IPS-18c (cell line): ENCODE measurements around the gene AFAP1L1.

Source experiments
- H3K4me3 ChIP-seq: 2 replicates; pipeline ENCODE4 v1.7.0; 2013; ENCODE audit warnings: low read depth, mild to moderate bottlenecking, low read length, moderate library complexity; ENCODE audit not compliant: insufficient read depth
- H3K9me3 ChIP-seq: one replicate; pipeline ENCODE4 v1.6.1; 2013; ENCODE audit warnings: mild to moderate bottlenecking, low read length, moderate library complexity; ENCODE audit not compliant: control insufficient read depth, insufficient read depth

Gene AFAP1L1

DNA sequence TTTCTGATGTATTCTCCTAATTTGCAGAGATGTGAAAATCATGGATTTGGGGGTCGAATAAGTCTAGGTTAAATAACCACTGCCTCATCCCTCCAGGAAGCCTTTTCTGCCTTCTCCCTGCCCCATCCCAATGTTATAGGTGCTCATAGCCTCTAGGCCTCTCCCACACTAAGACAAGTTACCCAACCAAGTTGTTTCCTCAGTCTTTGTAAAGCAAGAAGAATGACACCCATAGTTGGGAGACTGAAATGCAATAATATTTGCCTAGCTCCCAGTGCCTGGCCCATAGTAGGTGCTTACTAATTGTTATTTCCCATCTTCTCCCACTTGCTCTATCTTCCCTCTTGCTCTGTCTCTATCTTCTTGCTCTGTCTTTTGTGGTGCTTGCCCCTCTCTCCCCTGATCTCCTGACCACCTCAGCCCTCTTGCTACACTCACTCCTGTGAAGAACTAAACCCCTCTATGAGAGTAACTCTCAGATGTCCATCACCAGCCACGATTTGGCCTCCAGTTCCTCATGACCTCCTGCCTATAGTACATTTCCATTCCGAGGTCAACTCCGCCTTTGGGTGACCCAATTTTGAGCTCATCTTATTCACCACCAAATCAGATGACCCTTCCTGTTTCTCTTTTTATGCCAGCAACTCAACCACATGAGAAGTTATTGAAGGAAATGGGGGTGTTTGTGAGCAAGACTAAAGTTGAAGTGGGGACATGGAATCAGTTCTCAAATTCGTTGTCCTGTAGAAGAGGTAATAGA lies 7.0 kb downstream of the AFAP1L1 start:
- Histone ChIP-seq H3K9me3 (no peaks in the 10 kb centered on the region), H3K4me3 (no peak overlapping the region)

DNA sequence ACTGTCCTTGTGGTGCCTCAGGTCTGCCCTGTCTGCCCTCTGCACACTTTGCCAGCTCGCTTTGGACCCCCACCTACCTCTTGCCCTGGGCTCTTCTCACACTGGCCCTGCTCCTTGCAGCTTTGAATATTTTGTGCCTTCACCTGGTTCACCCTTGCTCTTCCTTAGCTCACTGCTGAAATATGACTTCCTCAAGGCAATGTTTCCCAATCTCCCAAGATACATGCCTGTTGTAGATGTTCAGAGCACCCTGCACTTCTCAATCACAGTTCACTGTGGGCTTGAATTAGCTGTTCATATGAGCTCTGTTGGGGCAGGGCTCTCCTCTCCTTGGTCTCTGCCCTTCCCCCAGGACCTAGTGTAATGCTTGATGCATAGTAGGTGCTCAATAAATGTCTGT lies 8.0 kb downstream of the AFAP1L1 start:
- H3K9me3 ChIP-seq: no peaks in the 10 kb centered on the region
- no peak overlapping the region for H3K4me3 ChIP-seq

DNA sequence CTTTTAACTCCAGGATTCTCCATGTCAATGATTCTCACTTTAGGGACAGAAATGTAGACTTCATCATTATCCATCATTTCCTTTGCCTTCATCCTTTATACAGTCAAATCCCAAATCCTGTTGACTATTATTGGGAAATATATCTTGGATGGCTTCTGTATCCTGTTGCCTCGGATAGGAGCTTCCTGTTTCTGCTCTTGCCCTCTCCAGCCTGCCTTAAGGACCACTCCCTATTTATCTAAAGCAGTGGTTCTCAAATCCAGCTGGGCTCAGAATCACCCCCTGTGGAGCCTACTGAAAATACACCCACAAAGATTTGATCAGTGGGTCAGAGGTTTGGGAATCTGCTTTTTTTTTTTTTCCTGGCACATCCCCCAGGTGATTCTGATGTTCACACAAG lies 8.5 kb downstream of the AFAP1L1 start:
- H3K4me3 ChIP-seq: no peak overlapping the region
- H3K9me3 ChIP-seq: no peaks in the 10 kb centered on the region

DNA sequence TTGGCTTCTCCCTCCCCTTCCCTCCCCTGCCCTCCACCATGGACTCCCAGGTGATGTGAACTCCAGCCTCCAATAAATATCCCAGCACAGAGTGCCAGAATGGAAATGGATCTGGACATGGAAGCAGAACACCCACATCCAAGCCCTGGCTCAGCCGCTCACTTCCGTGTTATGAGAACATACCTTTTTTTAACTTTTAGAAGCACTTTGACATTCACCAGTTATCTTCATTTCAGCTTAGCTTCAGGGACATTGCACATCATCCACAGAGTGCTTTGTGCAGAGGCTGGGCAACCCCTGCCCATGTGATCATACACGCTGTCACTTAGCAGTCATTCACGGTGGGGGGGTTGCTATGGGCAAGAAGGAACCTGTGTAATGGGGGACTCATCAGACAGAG lies 9.1 kb downstream of the AFAP1L1 start:
- Histone ChIP-seq H3K9me3 (no peaks in the 10 kb centered on the region), H3K4me3 (no peak overlapping the region)

DNA sequence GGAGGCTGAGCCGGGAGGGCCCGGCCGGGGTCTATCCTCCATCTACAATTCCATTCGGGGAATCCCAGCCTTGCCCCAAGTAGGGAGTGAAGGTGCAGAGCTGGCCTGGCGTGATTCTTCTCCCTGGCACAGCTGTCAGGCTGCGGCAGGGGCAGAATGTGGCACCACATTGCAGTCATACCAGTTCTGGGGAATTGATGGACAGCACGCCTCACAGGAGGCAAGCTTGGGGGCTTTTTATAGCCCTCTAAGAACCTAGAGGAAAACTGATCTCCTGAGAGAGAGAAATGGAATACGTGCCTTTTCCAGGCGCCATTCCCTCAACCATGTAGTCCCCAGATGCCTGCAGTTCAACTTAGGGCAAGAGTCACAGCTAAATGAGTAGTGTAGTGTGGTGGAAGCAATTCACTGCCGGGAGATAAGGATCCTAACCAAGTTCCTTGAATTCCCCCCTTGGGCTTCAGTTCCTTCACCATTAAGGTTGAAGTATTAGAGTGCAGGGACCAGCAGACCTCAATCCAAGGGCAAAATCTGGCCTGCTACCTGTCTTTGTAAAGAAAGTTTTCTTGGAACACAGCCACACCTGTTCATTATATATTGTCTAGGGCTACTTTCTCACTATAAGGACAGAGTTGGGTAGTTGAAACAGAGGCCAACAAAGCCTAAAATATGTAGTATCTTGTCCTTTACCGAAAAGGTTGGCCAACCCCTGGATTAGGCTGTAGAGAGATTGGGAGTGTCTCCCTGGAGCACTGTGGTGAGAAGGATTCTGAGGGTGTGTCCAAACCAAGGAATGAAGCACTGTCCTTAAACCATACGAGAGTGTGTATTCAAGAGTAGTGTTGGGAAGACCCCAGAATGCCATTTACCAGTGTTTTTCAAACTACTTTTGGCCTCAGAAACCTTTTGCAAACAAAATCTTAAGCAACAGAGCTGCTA lies 10.6 kb downstream of the AFAP1L1 start:
- Histone ChIP-seq H3K4me3 (no peak overlapping the region), H3K9me3 (no peaks in the 10 kb centered on the region)

DNA sequence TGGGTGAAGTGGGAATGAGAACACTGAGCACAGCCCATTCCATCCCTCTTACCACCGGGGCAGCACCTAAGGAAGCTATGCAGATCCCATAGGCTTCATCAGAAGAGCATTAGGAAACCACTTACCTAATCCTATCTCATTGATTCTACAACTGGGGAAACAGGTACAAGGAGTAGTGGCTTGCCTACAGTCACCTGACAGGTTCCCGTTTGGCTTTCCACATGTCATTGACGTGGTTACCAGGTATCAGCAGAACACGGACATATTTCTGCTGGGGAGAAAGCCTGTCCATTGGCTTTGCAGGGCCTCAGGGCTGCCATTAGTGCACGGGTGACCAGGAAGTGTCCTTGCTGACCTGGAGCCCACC lies 11.3 kb downstream of the AFAP1L1 start:
- Histone ChIP-seq H3K9me3 (no peaks in the 10 kb centered on the region), H3K4me3 (no peak overlapping the region)

DNA sequence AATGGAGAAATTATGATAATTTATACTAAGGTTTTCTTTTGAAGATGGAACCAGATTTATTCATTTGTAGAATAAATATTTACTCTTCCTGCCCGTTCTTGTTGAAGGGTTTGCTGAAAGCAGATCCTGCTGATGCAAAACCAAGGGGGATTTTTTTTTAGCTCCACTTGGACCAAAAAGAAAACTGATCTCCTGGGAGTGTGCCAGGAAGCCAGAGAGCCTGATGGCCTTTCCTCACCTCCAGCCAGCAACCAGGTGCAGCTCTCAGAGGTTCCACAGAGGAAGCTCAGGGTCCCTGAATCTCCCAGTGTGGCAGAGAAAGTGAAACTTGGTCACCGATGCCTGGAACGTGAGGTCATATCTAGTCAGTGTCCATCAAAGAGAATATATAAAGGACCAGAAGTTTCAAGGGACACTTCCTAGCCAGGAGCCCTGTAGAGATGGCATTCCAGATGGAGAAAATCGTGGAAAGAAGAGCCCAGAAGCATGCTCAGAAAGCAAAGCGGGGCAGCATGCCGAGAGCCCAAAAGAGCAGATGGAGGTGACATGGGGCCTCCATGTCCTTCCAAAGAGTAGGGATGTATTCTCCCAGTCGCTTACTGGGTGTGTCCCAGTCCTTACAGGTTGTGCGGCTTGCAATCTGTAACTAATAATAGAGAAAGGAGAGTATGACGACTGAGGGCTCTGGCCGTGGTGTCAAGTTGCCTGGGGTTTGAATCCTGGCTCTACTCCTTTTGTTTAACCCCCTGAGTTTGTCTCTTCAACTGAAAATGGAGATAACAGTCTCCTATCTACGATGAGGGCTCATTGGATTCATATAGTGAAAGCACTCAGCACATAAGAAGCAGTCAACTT lies 12.2 kb downstream of the AFAP1L1 start:
- Histone ChIP-seq H3K9me3 (no peaks in the 10 kb centered on the region), H3K4me3 (no peak overlapping the region)

DNA sequence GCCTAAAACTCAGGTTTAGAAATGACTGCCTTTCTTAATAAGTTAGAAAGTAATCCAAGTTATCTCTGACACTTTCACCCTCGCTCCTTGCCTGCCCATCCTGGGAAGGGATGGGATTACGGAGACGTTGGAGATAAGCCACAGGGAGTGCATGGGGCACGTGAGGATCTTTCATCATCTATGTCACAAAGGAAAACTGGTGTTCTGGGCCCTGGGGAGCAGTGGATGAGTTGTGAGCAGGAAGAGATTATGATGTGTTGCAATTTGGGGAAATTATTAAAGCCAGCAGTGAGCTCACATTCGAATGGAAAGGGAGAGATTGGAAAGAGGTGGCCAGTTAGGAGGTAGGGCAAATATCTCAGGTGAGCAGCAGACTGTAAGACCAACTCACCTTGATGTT lies 12.8 kb downstream of the AFAP1L1 start:
- no peaks in the 10 kb centered on the region for H3K9me3 ChIP-seq
- H3K4me3 ChIP-seq: no peak overlapping the region

DNA sequence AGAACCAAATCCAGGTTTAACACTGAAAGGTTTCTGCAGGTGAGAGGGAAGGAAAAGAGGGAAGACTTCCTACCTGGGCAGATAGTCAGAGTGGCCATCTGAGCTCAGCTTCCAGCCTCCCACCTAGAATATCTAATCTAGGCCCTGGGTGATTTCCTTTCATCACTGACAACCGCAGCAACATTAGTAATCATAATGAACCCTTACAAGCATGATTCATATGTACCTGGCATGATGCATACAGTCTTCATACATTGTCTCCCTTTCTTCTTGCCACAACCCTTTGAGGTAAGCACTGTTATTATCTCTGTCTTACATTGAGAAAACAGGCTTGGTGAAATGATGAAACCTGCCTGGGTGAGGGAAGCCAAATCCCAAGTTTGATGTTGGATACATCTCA lies 13.5 kb downstream of the AFAP1L1 start:
- H3K9me3 ChIP-seq: no peaks in the 10 kb centered on the region
- H3K4me3 ChIP-seq: no peak overlapping the region

DNA sequence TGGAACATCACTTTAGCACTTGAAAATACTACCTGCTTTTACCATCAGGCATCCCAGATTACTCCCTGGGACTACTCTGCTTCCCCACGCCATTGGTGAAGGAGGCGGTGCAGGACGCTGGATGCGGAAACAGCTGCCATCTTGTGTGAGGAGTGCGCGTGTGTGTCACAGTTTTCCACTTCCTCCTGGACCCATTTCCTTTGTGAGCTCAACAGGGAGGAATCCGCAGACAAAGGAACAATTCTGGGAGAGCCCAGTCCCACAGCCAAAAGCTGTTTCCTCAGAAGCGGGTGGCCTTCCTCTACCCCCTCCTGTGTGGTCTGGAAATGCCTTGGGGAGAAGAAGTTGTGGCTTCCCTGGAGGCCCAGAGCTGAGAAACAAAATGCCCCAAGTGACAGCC lies 16.8 kb downstream of the AFAP1L1 start:
- Histone ChIP-seq H3K9me3 (no peaks in the 10 kb centered on the region), H3K4me3 (no peak overlapping the region)

DNA sequence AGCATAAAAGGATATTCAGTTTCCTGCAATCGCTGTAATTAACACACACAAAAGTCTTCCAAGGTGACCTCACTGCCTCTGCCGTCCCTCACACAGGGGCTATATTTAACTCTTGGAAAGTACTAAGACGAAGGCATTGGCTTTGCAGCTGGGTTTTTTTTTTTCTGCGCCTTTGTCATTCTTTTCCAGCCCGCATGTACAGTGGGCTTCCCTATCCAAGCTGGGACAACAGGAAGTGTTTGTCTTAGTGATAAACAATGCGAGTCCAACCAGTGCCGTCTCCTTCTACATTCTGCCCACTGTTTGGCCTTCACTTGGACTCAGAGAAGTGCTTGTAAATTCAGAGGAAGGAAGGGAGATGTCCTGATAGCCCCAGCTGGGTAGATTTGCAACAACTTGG lies 17.6 kb downstream of the AFAP1L1 start:
- Histone ChIP-seq H3K4me3 (no peak overlapping the region), H3K9me3 (no peaks in the 10 kb centered on the region)

DNA sequence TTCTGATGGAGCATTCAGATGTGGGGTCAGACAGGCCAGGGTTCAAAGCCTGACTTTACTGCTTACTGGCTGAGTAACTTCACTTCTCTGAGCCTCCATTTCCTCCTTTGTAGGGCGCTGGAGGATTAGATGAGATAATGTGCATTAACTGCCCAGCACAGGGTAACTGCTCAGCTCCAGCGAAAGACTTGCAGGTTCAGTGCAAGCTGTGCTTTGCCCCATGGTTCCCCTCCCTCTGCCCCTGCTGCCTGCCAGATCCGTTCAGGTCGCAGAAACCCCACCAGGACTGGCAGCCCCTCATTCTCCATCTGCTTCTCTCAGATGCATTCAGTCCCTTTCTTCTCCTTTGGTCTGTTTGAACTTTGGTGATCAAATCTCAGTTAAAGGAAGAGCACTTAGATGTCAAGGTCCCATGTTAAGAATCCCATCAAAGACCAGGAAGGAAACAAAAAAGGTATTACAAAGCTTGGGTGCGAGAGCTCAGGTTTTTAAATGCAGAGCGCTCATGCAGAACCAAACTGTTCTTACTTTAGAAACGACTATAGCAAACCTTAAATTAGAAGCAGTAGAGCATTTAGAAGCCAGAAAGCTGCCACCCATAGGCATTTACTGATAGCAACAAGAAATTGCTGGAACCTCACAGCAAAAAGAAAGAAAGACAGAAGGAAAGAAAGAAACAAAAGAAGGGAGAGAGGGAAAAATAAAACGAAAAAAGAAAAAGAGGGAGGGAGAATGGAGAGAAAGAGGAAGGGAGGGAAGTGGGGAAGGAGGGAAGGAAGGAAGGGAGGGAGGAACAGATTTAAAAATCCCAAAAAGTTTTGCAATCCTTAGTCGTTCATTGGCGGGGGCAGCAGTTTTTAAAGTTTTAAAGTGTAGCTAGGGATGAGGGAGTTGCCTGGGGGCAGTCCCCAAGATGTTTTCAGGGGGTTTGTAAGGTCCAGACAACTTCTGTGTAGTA lies 23.5 kb downstream of the AFAP1L1 start:
- H3K9me3 ChIP-seq: no peaks in the 10 kb centered on the region
- no peak overlapping the region for H3K4me3 ChIP-seq

DNA sequence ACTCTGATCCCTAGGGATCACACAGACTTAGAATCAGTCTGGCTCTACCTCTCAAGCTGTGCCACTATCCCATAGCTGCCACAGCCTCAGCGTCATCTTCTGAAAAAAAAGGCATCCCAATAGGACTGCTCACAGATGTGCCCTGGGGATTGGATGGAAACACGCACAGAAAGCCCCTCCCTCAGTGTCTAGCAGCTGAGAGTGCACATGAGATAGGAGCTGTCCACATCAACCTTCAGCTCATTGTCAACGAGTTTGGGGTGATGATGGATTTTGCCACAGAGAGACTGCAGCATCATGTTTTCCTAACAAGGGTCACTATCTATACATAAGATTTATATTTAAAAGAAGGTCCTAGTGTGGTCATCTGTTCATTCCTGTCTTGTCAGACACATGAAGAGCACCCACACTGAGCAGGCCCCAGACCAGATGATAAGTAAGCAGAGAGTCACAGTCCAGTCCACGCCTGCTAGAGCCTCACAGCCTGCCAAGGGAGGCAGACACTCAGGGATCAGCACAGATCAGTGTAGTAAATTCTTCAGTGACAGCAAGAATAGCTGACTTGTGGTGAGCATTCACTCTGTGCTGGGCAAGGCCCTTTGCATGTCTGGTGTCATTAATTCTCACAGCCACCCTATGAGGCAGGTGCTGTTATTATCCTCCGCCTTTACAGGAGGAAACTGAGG lies 25.8 kb downstream of the AFAP1L1 start:
- H3K9me3 ChIP-seq: no peaks in the 10 kb centered on the region
- H3K4me3 ChIP-seq: no peak overlapping the region

DNA sequence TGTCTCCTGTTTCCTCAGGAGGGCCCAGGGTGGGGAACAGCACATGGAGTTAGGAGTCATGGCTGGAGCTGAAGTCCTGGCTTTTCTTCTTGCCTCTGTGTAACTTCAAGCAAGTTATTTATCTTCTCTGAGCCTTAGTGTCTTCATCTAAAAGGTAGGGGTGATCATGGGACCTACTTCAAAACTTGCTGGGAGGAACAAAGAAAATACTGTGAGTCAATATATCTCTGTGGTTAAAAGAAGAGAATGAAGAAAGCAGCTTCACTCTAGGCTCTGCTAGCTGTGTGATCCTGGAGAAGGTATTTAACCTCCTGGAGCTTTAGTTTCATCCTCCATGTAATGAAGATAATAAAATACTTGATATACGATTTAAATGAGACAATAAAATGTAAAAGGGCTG lies 26.5 kb downstream of the AFAP1L1 start:
- Histone ChIP-seq H3K4me3 (no peak overlapping the region), H3K9me3 (no peaks in the 10 kb centered on the region)

DNA sequence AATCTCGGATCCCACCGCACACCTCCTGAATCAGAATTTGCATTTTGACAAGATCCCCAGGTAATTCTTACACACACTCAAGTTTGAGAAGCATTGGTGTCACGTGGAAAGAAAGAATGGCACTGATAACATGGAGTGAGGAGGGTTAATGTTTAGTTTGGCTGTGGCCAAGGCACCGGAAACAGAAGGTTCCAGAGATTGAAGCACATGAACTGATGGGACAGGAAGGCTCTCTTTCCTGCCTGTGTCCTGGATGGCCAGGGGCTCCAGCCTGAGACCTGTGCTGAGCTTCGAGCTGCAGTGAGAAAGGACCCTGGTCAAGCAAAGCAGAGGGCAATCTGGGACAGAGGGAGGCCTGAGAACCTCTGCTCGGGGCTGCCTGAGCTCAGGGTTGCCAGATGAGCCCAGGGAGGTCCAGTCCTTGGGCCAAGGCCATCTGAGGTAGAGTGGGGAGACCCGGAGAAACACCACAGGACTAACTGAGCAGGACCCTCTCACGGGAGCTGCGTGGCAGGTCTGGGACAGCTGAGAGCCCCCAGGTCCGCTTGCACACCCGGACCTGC lies 27.3 kb downstream of the AFAP1L1 start:
- H3K9me3 ChIP-seq: no peaks in the 10 kb centered on the region
- no peak overlapping the region for H3K4me3 ChIP-seq
